Measurements from ENCODE around the gene CETN3. TPM values are rescaled to one million over a fixed set of nuclear protein-coding genes. Genes with fewer than 3 reads are reported as not detected.

Gene CETN3
- total and polyA plus RNA-seq, 2 of the 13 experiments (the other 11 are each of a cell fraction or from before 2014, with no cell fraction given), result 15.4 to 71.5 TPM

GRCh38 chr5:90409318-90410177, at the start of gene CETN3 (continued):
- TF ChIP-seq ZXDC (CRISPR knock-in tag; IDR thresholded peaks at IDR 0.05), result no peak
- peak; percentile 94 for TF ChIP-seq PHF8 (CRISPR knock-in tag; IDR thresholded peaks at IDR 0.05)
- peak; percentile 56; the same call in 1 of the 2 replicates for TF ChIP-seq HNF1B (CRISPR knock-in tag; IDR thresholded peaks at IDR 0.05)
- TF ChIP-seq ZMYM4 (CRISPR knock-in tag; IDR thresholded peaks at IDR 0.05), result peak; percentile 92
- TF ChIP-seq ZBTB40 (IDR thresholded peaks at IDR 0.05), result no peak
- no peak for TF ChIP-seq ZBTB40 (CRISPR knock-in tag; IDR thresholded peaks at IDR 0.05)
- TF ChIP-seq ZFP90 (CRISPR knock-in tag; IDR thresholded peaks at IDR 0.05; ENCODE audit: borderline replicate concordance), result peak; percentile 86
- no peak for TF ChIP-seq ATRX (CRISPR knock-in tag; IDR thresholded peaks at IDR 0.05; ENCODE audit: borderline replicate concordance)
- TF ChIP-seq ZNF264 (CRISPR knock-in tag; IDR thresholded peaks at IDR 0.05), result 0 out of 2 replicates have a peak, but pooled peaks have one; percentile 12
- TF ChIP-seq ZBTB33 (CRISPR knock-in tag; IDR thresholded peaks at IDR 0.05), result peak; percentile 23; the same call in 1 of the 2 replicates
- TF ChIP-seq ZNF143 (CRISPR knock-in tag; IDR thresholded peaks at IDR 0.05), result peak; percentile 87
- no peak for TF ChIP-seq TBX3 (IDR thresholded peaks at IDR 0.05; ENCODE audit: borderline replicate concordance)
- peak; percentile 41 for TF ChIP-seq PHF5A (CRISPR knock-in tag; IDR thresholded peaks at IDR 0.05; ENCODE audit: low read depth, unreplicated experiment)

Data from HepG2 (cell line).